GM18873 (cell line): Measurements from ENCODE around the gene PTGES3.
"Not testable (repeated sequence)": the region's sequence is repeated elsewhere in the genome, so short reads cannot be mapped to it uniquely, and the experiment has no call there.

Experiments
- ATAC-seq: cut with Tn5 transposase; IDR thresholded peaks from one replicate; pipeline ENCODE4 v1.9.1; 2021; ENCODE audit warnings: mild to moderate bottlenecking, moderate library complexity, moderate number of reproducible peaks; ENCODE audit not compliant: unreplicated experiment, low FRiP score

The PTGES3 gene

GRCh38 chr12:56658921-56659320 lies 29.2 kb downstream of the PTGES3 start:
- no peak for ATAC-seq

DNA sequence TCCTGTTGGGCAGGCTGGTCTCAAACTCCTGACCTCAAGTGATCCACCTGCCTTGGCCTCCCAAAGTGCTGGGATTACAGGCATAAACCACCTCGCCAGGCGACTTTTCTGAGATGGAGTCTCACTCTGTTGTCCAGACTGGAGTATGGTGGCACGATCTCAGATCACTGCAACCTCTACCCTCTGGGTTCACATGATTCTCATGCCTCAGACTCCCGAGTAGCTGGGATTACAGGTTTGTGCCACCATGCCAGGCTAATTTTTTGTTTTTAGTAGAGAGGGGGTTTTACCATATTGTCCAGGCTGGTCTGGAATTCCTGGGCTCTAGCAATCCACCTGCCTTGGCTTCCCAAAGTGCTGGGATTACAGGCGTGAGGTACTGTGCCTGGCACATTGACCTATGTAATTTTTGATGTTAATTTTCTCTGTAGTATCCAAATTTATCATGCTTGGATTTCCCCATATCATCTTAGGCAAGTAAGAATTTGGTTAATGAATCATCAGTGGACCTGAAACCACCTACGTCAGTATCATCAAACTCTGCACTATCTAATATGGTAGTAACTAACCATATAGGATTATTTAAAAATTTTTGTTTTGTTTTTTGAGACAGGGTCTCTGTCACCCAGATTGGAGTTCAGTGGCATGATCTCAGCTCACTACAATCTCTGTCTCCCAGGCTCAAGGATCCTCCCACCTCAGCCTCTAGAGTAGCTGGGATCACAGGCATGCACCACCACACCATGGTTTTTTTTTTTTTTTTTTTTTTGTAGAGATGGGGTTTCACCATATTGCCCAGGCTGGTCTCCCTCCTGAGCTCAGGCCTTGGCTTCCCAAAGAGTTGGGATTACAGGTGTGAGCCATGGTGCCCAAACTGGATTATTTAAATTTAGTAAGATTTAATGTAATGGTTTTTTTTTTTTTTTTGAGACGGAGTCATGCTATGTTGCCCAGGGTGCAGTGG lies 30.4 kb downstream of the PTGES3 start:
- ATAC-seq, result no peak

GRCh38 chr12:56653781-56654180 lies 34.3 kb downstream of the PTGES3 start:
- not testable (repeated sequence) for ATAC-seq

GRCh38 chr12:56648023-56648422 lies 40.1 kb downstream of the PTGES3 start:
- not testable (repeated sequence) for ATAC-seq

DNA sequence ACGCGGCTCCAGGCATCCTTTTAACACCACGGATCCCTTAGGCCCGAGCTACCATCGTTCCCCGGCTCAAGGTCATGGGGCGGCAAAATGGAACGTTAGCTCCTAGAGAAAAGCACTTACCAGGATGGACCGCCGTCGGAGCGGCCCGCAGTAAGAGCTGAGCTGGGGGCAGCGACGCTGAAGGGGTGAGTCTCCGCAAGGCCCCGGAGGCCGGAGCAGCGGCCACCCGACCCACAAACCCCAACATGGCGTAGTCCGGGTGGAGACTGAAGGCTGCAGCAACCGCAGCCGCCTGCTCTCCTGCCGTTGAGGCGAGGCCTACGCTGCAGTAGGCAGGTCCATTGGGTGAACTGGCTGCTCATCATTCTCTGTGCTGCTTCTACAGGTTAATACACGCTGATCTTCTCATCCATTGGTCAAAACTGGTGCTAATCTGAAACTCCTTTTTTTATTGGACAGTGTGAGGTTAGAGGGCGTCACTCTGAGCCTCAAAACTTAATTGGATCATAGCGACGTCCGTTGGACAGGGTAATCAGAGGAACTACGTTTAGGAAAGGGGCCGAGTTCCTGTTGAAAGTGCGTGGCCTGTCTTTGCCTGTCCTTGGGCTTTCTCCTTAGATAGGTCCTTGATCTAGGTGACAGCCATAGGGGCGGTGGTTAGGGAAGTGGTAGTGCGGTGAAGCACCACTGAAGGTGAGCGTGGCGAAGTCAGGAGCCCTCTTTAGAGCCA lies 42.2 kb downstream of the PTGES3 start, which contains the start of gene ATP5F1B:
ATP5F1B (minus strand) TSS at position 268 of the 730 bp plus-strand sequence; CDS start at position 247, 21 bp downstream.
- ATAC-seq, result peak; percentile 99

DNA sequence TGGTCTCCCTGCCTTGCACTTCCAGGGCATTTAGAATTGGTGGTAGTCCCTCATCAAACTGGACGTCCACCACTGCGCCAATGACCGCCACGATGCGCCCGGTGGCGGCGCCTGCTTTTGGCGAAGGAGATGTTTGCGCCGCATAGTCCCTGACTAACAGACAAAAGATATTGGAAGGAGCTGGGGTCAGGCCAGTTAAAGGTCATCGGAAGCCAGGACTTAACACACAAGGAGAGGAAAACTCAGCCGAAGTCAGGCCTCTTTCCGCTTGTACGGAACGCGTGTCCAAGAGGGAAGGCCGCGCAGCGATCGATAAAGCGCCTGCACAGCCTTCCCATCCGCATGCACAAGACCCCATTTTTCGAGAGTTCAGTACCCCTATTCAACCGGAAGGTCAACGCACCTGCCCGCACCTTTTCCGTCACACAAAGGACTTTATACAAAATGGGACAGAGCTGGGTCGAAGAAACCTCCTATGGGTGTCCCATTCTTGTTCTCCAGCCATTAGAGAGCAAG lies 42.8 kb downstream of the PTGES3 start:
- no peak for ATAC-seq

GRCh38 chr12:56644654-56645053 lies 43.4 kb downstream of the PTGES3 start:
- no peak for ATAC-seq

GRCh38 chr12:56641219-56641618 lies 46.9 kb downstream of the PTGES3 start:
- ATAC-seq, result no peak

GRCh38 chr12:56637621-56638020 lies 50.5 kb downstream of the PTGES3 start:
- ATAC-seq, result no peak

- peak; percentile 59 for ATAC-seq
Measured at GRCh38 chr12:56636675-56637540, 51.2 kb downstream of the PTGES3 start.

DNA sequence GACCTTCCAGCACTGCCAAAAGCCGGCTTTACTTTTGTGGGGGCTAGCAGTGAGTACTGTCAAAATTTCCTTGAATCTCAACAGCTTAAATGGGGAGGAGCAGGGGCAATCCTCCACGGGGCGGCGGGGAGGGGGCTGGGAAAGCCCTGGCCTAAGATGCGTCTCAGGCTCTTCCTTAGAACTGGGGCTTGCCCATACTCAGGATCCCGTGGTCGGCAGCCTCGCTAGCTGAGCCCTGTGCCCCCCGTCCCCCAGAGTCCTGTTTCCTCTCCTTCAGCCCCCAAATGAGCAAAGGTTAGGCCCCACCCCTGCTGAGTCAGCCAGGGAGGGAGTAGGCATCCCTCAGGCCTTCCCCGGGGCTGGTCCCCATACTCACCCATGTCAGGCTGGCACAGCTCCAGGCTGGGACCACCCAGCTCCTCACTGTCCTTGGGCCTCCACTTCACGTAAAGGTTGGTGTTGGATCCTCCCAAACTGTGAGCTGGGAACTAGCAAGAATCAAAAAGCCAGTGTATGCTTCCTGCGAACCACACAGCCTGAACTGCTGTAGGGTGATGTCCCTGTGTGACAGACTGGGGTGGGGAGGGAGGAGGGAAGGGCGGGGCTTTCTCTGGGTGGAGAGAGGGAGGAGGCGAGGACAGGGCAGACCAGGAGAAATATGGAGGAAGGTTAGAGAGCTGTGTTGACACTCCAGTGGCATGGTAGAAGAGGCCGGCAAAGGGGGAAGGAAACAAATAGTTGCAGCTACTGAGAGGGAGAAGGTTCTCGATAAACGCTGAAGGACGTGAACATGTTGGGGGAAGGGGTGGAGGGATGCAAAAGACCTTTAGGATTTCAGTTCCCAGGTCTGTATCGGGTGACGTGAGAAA lies 52.0 kb downstream of the PTGES3 start:
- peak; percentile 33 for ATAC-seq

- ATAC-seq, result no peak
Measured at GRCh38 chr12:56634837-56635791, 53.0 kb downstream of the PTGES3 start.

DNA sequence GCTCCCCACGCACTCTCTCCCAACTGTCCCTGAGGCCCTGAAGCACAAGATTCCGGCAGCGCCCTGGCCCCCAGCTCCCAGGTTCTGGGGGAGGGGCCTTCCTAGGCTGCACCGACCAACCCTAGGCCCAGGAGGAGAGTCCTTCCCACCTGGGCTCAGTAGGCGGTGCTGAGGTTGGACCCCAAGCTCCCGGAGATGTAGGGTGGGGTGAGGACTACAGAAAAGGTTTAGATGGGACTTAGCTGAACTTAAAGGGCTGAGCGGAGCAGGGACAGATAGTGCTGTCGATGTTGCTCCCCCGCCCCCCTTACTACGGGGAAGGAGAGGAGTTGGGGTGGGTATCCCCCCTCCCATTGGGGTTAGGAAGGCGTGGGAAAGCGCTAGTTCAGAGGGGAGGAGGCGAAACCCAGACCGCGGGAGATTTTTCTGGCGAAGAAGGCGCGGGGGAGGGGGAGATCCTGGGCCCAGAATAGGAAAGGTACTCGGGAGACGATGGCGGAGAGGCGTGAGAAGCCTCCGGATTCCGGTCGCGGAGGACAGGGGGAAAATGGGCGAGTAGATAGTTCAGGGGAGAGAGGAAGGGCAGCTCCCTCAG lies 53.7 kb downstream of the PTGES3 start:
- ATAC-seq, result no peak

DNA sequence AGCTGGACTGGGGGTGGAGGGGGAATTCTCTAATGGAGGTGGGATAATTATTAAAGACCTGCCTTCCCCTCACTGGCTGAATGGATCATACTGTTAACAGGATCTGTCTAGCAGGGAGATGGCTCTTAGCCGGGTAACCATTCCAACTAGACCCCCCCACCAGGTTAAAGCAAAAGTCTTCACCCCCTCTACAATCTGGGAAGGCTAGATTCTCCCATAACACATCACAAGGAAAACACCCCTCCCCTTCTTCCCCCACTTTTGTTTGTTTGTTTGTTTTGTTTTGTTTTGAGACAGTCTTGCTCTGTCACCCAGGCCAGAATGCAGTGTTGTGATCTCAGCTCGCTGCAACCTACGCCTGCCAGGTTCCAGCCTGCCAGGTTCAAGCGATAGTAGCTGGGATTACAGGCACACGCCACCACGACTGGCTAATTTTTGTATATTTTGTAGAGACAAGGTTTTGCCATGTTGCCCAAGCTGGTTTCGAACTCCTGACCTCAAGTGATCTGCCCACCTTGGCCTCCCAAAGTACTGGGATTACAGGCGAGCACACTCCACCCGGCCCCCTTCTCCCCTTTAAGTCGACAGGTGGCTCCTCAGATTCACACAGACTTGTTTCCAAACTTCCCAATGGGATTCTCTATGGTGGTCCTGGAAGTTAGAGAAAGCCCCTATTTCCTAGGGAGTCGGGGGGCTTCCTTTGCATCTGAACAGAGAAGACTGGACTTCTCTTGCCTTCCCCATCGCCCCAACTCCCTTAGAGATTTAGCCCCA lies 54.4 kb downstream of the PTGES3 start:
- ATAC-seq, result no peak

GRCh38 chr12:56632701-56633467 lies 55.2 kb downstream of the PTGES3 start:
- no peak for ATAC-seq
